Urothelium cell line (cell line): ENCODE measurements around the gene OBSL1.

ENCODE experiments used
- DNase-seq: peaks from one replicate; pipeline ENCODE4 v3.0.0; 2011; ENCODE audit warnings: low spot score, mixed read lengths
- FAIRE-seq: peaks from 2 replicates; lab custom pipeline; 2011; peaks lifted over from hg19 to GRCh38; lab: Jason Lieb, UNC

Gene OBSL1

DNA sequence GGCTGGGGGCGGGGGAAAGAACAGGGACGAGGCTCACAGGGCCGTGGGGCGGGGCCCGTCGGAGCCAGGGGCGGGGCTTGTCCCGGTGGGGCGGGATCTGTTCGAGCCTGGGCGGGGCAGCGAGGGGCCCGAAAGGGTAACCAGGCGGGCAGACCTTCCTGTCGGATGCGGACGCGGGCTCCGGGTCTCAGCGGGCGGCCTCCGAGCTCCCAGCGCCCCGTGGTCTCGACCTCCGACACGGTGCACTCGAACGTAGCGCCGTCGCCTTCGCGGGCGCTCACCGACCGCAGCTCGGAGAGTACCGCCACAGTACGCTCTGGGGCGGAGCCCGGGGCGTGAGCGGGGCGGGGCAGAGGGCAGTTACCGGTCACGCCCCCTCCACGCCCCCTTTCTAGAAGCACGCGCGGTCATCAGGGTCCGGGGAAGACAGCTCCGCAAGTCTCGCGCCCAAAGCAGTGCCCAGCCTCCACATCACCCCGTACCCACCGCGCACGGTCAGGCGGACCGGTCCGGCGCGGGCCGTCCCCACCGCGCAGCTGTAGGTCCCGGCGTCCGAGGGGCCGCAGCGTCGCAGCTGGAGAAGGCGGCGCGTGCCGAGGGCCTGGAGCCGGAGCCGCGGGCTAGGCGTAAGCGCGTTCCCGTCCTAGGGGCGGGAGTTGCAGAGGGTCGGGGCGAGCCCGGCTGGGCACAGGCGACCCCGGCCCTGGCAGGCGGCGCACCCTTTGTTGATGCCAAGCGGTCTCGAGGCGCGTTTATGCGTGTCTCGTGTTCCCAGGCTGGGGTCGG, 18.8 kb downstream of the OBSL1 start:
- FAIRE-seq (peak; percentile 55), DNase-seq (peak; percentile 92)

DNA sequence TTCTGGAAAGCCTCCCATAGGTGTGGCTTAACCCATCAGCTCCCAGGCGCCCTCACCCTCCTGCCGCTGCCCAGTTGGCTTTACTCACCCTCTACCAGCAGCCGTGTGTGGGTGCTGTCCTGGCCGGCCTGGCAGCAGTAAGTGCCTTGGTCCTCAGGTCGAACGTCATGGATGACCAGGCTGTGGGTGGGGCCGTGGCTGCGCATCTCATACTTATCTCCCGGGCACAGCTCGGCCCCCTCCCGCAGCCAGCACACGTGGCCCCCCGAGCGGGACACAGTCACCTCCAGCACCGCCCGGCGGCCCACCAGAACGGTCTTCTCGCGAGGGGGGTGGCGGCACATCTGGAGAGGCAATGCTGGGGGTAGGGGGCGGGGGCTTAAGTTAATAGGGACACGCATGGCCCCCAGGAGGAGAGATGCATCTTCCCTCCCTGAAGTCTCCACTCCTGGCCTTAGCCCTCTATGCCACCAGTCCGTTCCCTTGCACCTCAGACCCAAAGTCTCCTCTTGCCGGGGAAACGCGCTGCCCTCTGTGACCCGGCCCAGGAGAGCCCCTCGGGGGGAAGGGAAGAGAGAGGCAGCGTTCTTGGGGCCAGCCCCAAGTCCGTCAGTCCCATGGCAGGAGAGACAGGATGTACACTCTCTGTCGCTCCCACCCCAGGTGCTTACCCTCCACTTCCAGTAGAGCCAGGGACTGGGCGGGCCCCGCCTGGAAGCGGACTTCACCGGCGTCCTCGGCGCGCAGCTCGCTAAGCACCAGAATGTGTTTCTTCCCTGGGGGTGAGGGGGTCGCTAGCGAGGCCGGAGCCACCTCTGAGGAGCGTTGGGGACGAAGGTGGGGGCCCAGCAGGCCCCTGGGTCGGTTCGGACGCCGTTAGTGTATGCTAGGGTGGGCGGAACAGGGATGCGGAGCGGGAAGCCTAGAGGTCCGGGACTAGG, 19.6 kb downstream of the OBSL1 start:
- no peak for FAIRE-seq
- peak; percentile 55 for DNase-seq

DNA sequence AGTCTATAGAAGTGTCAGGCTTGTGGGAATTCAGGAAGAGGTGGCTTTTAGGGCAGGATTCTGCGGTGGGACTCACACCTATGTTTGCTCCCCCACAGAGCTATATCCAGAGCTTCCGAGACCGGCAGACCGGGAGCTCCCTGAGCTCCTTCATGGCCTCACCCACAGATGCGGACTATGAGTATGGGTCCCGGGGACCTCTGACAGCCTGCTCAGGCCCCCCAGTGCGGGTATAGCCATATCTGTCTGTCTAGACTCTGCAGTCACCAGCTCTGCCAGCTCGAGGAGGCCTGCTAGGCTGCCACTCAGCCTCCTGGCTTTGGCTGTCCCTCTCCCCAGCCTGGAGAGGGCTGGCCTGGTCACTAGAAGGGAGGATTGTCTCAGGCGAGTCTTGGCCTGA, 21.7 kb downstream of the OBSL1 start:
- FAIRE-seq (no peak), DNase-seq (no peak)

- DNase-seq: no peak
- no peak for FAIRE-seq
Observed at GRCh38 chr2:219548990-219549389, 22.3 kb downstream of the OBSL1 start.

- FAIRE-seq (no peak), DNase-seq (no peak)
Observed at GRCh38 chr2:219547621-219548020, 23.7 kb downstream of the OBSL1 start.

- FAIRE-seq (no peak), DNase-seq (no peak)
Observed at GRCh38 chr2:219545943-219546352, 25.4 kb downstream of the OBSL1 start.

GRCh38 chr2:219545295-219545942, 25.9 kb downstream of the OBSL1 start:
- FAIRE-seq (no peak), DNase-seq (no peak)

- FAIRE-seq (no peak), DNase-seq (no peak)
Observed at GRCh38 chr2:219544567-219544966, 26.8 kb downstream of the OBSL1 start.

DNA sequence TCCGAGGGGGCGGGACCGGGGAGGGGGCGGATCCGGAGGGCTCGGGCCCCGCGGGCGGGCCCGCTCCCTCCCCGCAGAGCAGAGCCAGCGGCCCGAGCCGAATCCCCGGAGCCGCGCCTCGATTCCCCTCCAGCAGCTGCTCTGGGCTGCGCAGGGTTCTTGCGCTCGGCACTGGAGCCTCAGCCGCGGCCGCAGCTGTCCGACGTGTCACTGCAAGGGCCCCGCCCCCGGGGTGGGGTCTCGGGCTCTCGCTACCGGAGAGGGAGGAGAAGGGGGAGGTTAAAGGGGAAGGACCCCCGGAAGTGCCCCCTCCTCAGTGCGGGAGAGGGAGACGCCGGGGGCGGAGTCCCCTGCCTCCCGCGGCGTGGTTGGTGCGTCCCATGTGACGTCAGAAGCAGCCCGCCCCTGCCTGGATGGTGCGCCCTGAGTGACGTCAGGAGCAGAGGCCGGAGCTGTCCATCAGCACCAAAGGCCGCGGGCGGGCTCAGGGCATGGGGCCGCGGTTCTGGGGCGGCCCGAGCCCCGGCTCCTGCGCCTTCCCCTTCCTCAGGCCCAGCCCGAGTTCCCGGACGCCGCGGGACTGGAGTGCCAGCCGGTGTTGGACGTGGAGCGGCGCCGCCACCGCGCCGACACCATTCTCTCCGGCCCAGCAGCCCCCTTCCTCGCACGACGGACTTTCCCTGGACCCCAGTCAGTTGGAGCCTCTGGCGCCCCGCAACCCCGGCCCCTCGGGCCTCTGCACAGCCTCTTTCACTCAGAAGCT, 27.6 kb downstream of the OBSL1 start, which contains the start of the genes CHPF and TMEM198:
Gene CHPF (minus strand): TSS at position 214 of the 763 bp plus-strand sequence. CDS start 271 bp downstream, outside the sequence.
Gene TMEM198 (plus strand): TSS at position 433 of the 763 bp plus-strand sequence. CDS start 700 bp downstream, outside the sequence.
- DNase-seq (peak; percentile 98), FAIRE-seq (peak; percentile 90)

DNA sequence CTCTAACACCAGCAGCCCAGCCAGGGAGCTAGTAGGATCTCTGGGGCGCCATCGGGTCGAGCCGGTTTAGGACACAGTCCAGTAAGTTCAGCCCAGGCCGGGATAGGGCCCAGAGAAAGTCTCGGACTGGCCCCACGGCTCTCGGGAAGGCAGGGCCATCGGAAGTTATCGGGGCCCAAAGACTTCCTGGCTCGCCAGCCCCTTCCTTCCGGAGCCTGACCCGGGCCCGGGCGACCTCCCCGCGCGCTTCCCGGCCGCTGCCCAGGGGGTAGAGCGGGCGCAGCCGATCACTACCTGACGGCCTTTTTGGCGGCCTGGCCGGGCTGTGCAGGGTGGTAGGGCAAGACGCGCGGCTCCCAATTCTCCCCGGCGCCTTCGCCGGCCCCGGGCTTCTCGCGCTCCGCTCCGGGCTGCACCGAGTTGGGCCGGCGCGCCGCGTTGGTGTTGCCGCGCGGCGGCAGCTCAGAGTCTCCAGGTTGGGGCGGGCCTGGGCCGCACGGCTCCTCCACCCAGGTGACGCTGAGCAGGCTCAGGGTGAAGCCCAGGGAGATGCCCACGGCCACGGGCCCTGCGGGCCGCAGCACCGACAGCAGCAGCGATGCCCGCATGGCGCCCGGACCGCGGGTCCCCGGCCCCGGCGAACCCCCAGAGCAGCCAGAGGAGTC, 28.3 kb downstream of the OBSL1 start:
- no peak for FAIRE-seq
- DNase-seq: peak; percentile 47

DNA sequence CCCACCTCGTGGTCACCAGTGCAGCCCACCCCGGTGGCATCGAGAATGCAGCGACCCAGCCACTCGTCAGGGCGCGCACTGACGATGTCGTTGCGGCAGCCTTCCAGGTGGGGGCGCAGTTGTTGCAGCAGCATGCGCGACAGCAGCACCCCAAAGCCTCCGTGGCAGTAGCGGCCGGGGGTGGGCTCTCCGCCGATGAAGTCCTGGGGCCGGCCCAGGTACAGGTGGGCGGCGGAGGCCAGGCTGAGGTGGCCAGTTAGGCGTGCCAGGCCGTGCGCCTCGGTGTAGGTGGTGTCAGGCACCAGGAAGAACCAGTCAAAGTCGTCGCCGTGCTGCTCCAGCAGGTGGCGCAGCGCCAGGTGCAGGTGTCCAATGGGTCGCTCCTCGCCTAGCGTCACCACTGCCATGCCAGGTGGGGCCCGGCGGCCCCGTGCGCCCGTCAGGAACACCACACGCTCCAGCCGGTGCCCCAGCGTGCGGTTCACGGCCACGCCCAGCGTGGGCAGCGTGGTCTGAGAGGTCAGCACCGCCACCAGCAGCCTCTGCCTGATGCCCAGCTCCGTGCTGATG, 29.6 kb downstream of the OBSL1 start:
- DNase-seq (peak; percentile 89), FAIRE-seq (peak; percentile 93)

DNA sequence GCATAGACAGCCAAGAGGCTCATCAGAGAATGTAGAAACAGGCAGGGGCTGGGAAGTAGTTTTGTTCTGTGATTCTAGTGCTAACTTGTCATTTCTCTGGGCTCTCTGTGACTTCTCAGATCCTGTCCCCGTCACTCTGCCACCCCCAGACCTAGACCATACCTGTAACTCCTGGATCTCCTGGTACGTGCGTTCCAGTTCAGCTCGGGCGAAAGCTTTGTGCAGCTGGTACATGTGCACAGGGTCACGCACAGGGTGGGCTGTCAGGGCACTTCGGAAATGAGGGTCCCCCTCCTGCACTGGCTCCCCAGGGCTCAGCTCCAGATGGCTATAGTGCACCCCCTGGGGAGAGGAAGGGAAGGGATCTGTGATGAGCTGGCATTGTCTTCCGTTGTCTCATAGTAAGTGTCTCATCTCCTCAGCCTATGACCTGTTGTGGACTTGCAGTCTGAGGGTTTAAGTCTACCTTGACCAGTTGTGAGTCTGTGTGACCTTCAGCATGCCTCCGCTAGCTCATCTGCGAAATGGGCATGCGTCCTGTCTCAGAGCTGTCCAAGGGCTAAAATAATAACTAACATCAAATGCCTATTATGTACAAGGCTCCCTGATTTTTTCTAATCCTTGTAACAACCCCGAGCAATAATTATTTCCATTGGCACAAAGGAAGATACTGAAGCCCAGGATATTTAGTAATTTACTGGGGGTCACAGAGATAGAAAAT, 30.4 kb downstream of the OBSL1 start:
- FAIRE-seq (peak; percentile 40), DNase-seq (no peak)

DNA sequence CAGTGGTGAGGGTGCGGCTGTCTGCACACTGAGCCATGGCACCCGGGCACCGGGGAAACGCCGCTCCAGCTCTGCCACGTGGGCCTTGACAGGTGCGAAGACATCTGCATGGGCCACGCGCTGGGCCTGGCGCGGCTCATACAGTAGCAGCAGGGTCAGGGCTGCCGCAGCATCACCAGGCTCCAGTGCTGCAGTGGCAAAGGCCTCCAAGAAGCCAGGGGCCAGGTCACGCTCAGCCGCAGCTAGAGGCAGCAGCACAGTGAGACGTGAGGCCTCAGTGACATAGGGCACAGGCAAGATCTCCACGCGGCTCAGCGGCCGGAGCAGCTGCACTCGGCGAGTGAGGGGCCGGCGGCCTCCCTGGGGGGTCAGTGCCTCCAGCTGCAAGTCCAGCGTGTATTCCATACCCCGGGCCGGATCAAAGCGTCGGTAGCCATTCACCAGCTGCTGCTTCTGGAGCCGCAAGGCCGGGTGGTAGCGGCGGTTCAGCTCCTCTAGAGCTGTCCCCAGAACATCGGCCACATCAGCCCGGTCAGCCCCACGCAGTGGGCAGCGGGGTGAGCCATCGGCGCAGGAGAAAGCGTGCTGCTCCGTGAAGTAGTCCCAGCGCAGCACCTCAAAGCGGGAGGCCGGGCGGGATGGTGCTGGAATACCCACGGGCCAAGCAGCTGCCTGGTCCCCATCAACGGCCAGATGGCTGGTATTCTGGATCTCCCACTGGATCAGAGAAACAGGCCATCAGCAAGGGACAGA, 31.2 kb downstream of the OBSL1 start:
- DNase-seq (no peak), FAIRE-seq (no peak)

DNA sequence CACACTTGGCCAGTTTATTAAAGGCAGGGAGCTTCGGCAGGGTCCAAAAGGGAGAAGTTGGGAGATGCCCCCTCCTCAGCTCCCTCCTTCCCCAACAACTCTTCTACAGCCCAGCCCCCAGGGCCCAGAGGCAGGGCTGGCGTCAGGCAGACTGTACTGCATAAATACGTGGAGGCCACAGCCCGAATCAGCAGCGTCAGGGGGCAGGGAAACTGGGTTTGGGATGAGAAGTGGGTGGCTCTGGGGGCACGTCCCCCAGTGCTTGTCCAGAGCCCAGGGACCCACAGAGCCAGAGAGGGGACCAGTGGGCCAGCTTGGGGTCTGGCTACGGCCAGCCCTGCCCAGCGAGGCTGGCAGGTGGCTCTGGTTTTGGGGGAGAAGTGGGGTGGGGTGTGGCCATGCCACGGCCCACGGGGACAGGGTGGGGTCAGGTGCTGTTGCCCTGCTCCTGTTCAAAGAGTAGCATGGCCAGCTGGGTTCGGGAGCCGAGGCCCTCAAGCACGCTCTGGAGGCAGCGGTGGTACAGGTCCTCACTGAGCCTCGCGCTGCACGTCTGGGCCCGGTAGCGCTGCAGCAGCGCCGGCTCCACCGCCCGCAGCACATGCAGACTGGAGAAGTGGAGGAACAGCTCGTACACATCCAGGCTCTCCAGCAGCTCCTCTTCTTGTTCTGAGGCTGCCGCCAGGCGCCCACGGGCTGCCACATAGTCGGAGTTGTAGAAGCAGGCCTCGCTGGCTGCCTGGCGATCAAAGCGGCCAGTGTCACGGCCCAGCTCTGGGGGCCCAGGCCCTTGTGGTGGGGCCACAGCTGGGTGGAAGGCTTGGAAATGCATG, 32.2 kb downstream of the OBSL1 start:
- FAIRE-seq (no peak), DNase-seq (no peak)

DNA sequence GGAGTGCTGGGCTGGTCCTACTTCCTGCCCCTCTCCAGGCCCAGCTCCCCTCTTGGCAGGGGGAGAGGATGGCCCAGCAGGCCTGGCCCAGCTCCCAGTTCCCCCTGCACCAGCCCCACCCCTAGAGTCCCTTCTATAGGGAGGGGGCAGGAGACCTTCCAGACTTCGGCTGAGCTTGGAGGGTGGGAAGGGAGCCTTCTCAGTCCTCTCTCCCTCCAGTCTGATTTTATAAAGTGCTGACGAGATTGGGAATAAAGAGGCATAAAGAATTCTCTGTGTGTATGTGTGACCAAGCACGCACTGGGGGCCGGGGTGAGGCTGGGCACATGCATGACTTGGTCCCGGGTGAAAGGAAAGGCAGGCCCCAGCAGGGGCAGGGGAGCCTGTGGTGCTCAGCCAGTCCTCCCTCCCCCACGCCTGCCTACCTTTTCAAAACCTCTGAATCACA, 32.8 kb downstream of the OBSL1 start:
- FAIRE-seq (no peak), DNase-seq (no peak)

DNA sequence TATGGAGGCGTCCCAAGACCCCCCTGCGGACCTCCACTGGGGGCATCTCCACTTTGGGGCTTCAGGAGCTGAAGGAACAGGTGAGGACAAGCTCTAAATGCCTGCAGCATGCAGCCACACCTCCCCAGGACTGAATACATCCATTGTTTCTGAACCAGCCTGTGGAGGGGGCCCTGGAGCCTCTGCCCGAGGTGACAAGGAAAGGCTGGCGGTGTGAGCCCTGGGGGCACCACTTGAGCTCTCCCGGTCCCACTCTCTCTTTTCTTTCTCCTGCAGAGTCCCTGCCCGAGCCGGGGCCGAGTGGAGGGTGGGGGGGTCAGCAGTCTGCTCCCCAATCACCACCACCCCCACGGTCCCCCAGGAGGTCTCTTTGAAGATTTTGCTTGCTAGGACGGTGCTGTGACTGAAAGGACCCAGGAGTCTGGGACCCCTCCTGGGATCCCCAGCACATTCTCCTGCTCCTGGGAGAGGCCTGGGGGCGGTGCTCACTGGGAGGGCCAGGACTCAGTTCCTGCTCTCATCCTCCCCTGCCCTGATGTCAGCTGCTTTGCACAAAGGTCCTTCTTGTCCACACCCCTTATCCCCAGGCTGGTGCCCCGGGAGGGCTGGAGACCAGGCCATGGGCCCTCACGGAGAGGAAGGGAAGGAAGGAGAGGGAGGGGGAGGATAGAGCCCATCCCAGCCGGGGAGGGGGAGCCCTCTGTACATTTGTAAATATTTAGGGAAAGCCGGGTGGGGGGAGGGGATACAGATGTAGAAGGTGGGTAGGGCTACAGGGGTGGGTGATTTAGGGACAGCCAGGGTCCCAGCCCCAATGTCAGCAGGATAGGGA, 33.5 kb downstream of the OBSL1 start:
- FAIRE-seq: no peak
- no peak for DNase-seq
